HepG2 (cell line): ENCODE measurements around the gene IQCK. TPM values are rescaled to one million over a fixed set of nuclear protein-coding genes. Genes with fewer than 3 reads are reported as not detected.

Experiments
- ATAC-seq: fragments of 200-7000 bp; cut with Tn5 transposase; 3 replicates; pipeline ENCODE4 v1.9.1; 2020; ENCODE audit warnings: mild to moderate bottlenecking, moderate library complexity
- BruUV-seq: library from RNA; stranded (reverse); fragments of 400-500 nt; replicated peaks from 2 replicates; lab custom pipeline; 2021; lab: Mats Ljungman, UMichigan
- CTCF ChIA-PET: fragments of 300-600 bp; formaldehyde crosslinking; extraction: SDS; loops from one replicate; lab custom pipeline; 2021; ENCODE audit warnings: low total read pairs, inconsistent platforms, low intra/inter-chr PET ratio; lab: Yijun Ruan, JAX
- POLR2A ChIA-PET: fragments of 350-600 bp; sonication (Branson Sonifier 250); formaldehyde crosslinking; loops from one replicate; lab custom pipeline; 2020; ENCODE audit warnings: antibody characterized with exemption, inconsistent platforms; lab: Yijun Ruan, JAX
- DNase-seq: peaks from one replicate; pipeline ENCODE4 v3.0.0-alpha.2; 2015; ENCODE audit warnings: low spot score
- FAIRE-seq: peaks from 3 replicates; lab custom pipeline; 2011; peaks lifted over from hg19 to GRCh38; lab: Jason Lieb, UNC
- H2AFZ ChIP-seq: one replicate; pipeline ENCODE4 v1.6.1; 2011; ENCODE audit warnings: low read length, inconsistent platforms
- H3K27ac ChIP-seq: fragments of 300-600 bp; 3 replicates; pipeline ENCODE4 v1.8.0; 2011; ENCODE audit warnings: mixed run types, mild to moderate bottlenecking, mixed read lengths, low read length, inconsistent platforms; ENCODE audit not compliant: insufficient read depth; ENCODE audit errors: extremely low read length
- H3K27me3 ChIP-seq, 2 experiments: fragments of 200-600 bp in 1 of 2; 2 replicates in 1 of 2; 3 replicates in 1 of 2; pipeline versions ENCODE4 v1.6.0 to v1.8.0; 2011; ENCODE audit warnings: low read length in 2 of 2, mild to moderate bottlenecking in 2 of 2, moderate library complexity in 2 of 2, inconsistent platforms in 1 of 2; ENCODE audit not compliant: insufficient read depth in 2 of 2, control insufficient read depth in 1 of 2
- H3K36me3 ChIP-seq, 2 experiments: fragments of 200-600 bp in 1 of 2; replicated peaks in 1 of 2; 2 replicates in 1 of 2; 3 replicates in 1 of 2; pipeline versions ENCODE4 v1.5.1 to v1.8.0; 2011; ENCODE audit warnings: low read length in 2 of 2, inconsistent platforms in 1 of 2; ENCODE audit not compliant: insufficient read depth in 2 of 2, control insufficient read depth in 1 of 2
- H3K4me1 ChIP-seq: 2 replicates; pipeline ENCODE4 v1.5.1; 2012; ENCODE audit warnings: low read length, inconsistent platforms; ENCODE audit not compliant: insufficient read depth
- H3K4me2 ChIP-seq: 2 replicates; pipeline ENCODE4 v1.6.0; 2011; ENCODE audit warnings: low read depth, low read length, inconsistent platforms
- H3K4me3 ChIP-seq, 3 experiments: fragments of 200-600 bp in 1 of 3; sonication (generic), shearing (Covaris generic) in 1 of 3; replicated peaks in 1 of 3; 2 replicates each; pipeline ENCODE4 v1.5.1; 2011 to 2016; ENCODE audit warnings: low read length in 3 of 3, inconsistent platforms in 2 of 3, low read depth in 2 of 3, mild to moderate bottlenecking in 2 of 3, control low read depth in 1 of 3, mixed read lengths in 1 of 3; ENCODE audit not compliant: insufficient read depth in 1 of 3
- H3K79me2 ChIP-seq: one replicate; pipeline ENCODE4 v1.6.1; 2011; ENCODE audit warnings: low read length, inconsistent platforms; ENCODE audit not compliant: insufficient read depth
- H3K9ac ChIP-seq: 2 replicates; pipeline ENCODE4 v1.6.0; 2011; ENCODE audit warnings: mild to moderate bottlenecking, low read depth, low read length, inconsistent platforms; ENCODE audit not compliant: insufficient read depth
- H3K9me3 ChIP-seq: 2 replicates; pipeline ENCODE4 v1.5.1; 2012; ENCODE audit warnings: mild to moderate bottlenecking, low read length
- H4K20me1 ChIP-seq: 2 replicates; pipeline ENCODE4 v1.6.0; 2011; ENCODE audit warnings: inconsistent platforms, mild to moderate bottlenecking, low read length, moderate library complexity; ENCODE audit not compliant: insufficient read depth
- ATF7 ChIP-seq, 2 experiments: fragments of 450-650 bp in 1 of 2; sonication (generic) in 1 of 2; formaldehyde crosslinking in 1 of 2; IDR thresholded peaks; 2 replicates each; pipeline versions ENCODE4 v1.4.0 to v1.6.1; 2016 to 2020; ENCODE audit warnings: antibody characterized with exemption in 1 of 2, mild to moderate bottlenecking in 1 of 2, missing genetic modification reagents in 1 of 2
- BRCA1 ChIP-seq: sonication (generic); formaldehyde crosslinking; IDR thresholded peaks from 2 replicates; pipeline ENCODE4 v1.4.0; 2020; ENCODE audit warnings: missing genetic modification reagents
- FOSL2 ChIP-seq: sonication (generic); formaldehyde crosslinking; IDR thresholded peaks from 2 replicates; pipeline ENCODE4 v1.4.0; 2020; ENCODE audit warnings: missing genetic modification reagents
- FOXO1 ChIP-seq: sonication (generic); formaldehyde crosslinking; IDR thresholded peaks from 2 replicates; pipeline ENCODE4 v1.4.0; 2020; ENCODE audit warnings: missing genetic modification reagents
- GFI1 ChIP-seq: sonication (generic); formaldehyde crosslinking; IDR thresholded peaks from 2 replicates; pipeline ENCODE4 v1.5.0; 2020; ENCODE audit warnings: missing genetic modification reagents, mild to moderate bottlenecking, borderline replicate concordance
- HIVEP1 ChIP-seq: sonication (generic); formaldehyde crosslinking; IDR thresholded peaks from 2 replicates; pipeline ENCODE4 v1.4.0; 2020; ENCODE audit warnings: mild to moderate bottlenecking, missing genetic modification reagents
- KAT7 ChIP-seq: IDR thresholded peaks from 2 replicates; pipeline ENCODE4 v1.6.1; 2018; ENCODE audit warnings: borderline replicate concordance, missing compliant biosample characterization
- MAF1 ChIP-seq: sonication (generic); formaldehyde crosslinking; IDR thresholded peaks from 2 replicates; pipeline ENCODE4 v1.5.0; 2020; ENCODE audit warnings: missing genetic modification reagents, borderline replicate concordance
- MED13 ChIP-seq: sonication (generic); formaldehyde crosslinking; IDR thresholded peaks from 2 replicates; pipeline ENCODE4 v1.5.0; 2020; ENCODE audit warnings: missing genetic modification reagents
- MIXL1 ChIP-seq: IDR thresholded peaks from 2 replicates; pipeline ENCODE4 v1.6.1; 2016
- MXI1 ChIP-seq: IDR thresholded peaks from 3 replicates; pipeline ENCODE4 v1.6.1; 2012; ENCODE audit warnings: low read depth, low read length, inconsistent platforms, borderline replicate concordance
- MYPOP ChIP-seq: sonication (generic); formaldehyde crosslinking; IDR thresholded peaks from 2 replicates; pipeline ENCODE4 v1.8.1; 2023; ENCODE audit warnings: mild to moderate bottlenecking, moderate library complexity, missing genetic modification reagents
- NBN ChIP-seq: fragments of 450-650 bp; conservative IDR thresholded peaks from 2 replicates; pipeline ENCODE4 v1.6.1; 2017
- TRAFD1 ChIP-seq: sonication (generic); formaldehyde crosslinking; IDR thresholded peaks from 2 replicates; pipeline ENCODE4 v1.5.1; 2020; ENCODE audit warnings: missing genetic modification reagents, mild to moderate bottlenecking, borderline replicate concordance
- ZFAT ChIP-seq: sonication (generic); formaldehyde crosslinking; conservative IDR thresholded peaks from 2 replicates; pipeline ENCODE4 v1.8.1; 2023; ENCODE audit warnings: missing genetic modification reagents, inconsistent platforms
- ZNF205 ChIP-seq: IDR thresholded peaks from 2 replicates; pipeline ENCODE4 v1.6.1; 2018; ENCODE audit warnings: missing biosample characterization, missing genetic modification reagents
- ZNF225 ChIP-seq: sonication (generic); formaldehyde crosslinking; IDR thresholded peaks from 2 replicates; pipeline ENCODE4 v1.4.0; 2020; ENCODE audit warnings: mild to moderate bottlenecking, missing genetic modification reagents
- ZNF329 ChIP-seq: sonication (generic); formaldehyde crosslinking; IDR thresholded peaks from 2 replicates; pipeline ENCODE4 v1.9.0; 2021; ENCODE audit warnings: low read depth, mild to moderate bottlenecking, missing genetic modification reagents
- WGBS: methylation state at CpG from one replicate; pipeline ENCODE4 v1.1.6; 2017; ENCODE audit warnings: low lambda C conversion rate; 5-methylcytosine and 5-hydroxymethylcytosine counted together
- in situ Hi-C: cut with HindIII; loops from 2 replicates; pipeline ENCODE4 v1.10.0; 2017; ENCODE audit warnings: low pct_unique_long_range_greater_than_20kb; ENCODE audit not compliant: extremely low pct_ligation_motif_present
- intact Hi-C: fragments of 100-400 bp; cut with micrococcal nuclease; formaldehyde crosslinking; loops from one replicate; pipeline ENCODE4 v1.10.0; 2022; ENCODE audit not compliant: unreplicated experiment
- polyA plus RNA-seq, 8 experiments: library from polyadenylated mRNA; depleted of rRNA in 3 of 8; stranded (reverse) in 7 of 8; unstranded in 1 of 8; fragments of >200 nt; fragmentation: Illumina TruSeq in 4 of 8; extraction: Trizol in 4 of 8; gene quantifications; 2 replicates each; pipeline versions ENCODE4 v1.2.1 to v1.2.3, GENCODE V29; 2011 to 2016; ENCODE audit warnings: low read depth in 4 of 8, missing spikeins in 1 of 8, mixed read lengths in 1 of 8; ENCODE audit not compliant: insufficient read depth in 1 of 8
- total RNA-seq, 5 experiments: library from RNA; depleted of rRNA; stranded (reverse); fragments of >200 nt; fragmentation: Illumina TruSeq; extraction: Trizol; gene quantifications; 2 replicates each; pipeline ENCODE4 v1.2.3, GENCODE V29; 2016; ENCODE audit warnings: low read depth in 1 of 5
- TF ChIP-seq, protein P1 (sequence below): sonication (generic); formaldehyde crosslinking; IDR thresholded peaks from 2 replicates; pipeline ENCODE4 v1.5.0; 2020; ENCODE audit warnings: missing genetic modification reagents, mild to moderate bottlenecking, borderline replicate concordance
- TF ChIP-seq, protein P2 (sequence below): sonication (generic); formaldehyde crosslinking; IDR thresholded peaks from 2 replicates; pipeline ENCODE4 v1.4.0; 2020; ENCODE audit warnings: mild to moderate bottlenecking, missing genetic modification reagents

The IQCK gene
- total and polyA plus RNA-seq, 2 of the 13 experiments (the other 11 are each of a cell fraction or from before 2014, with no cell fraction given): 5.1 to 7.3 TPM

DNA sequence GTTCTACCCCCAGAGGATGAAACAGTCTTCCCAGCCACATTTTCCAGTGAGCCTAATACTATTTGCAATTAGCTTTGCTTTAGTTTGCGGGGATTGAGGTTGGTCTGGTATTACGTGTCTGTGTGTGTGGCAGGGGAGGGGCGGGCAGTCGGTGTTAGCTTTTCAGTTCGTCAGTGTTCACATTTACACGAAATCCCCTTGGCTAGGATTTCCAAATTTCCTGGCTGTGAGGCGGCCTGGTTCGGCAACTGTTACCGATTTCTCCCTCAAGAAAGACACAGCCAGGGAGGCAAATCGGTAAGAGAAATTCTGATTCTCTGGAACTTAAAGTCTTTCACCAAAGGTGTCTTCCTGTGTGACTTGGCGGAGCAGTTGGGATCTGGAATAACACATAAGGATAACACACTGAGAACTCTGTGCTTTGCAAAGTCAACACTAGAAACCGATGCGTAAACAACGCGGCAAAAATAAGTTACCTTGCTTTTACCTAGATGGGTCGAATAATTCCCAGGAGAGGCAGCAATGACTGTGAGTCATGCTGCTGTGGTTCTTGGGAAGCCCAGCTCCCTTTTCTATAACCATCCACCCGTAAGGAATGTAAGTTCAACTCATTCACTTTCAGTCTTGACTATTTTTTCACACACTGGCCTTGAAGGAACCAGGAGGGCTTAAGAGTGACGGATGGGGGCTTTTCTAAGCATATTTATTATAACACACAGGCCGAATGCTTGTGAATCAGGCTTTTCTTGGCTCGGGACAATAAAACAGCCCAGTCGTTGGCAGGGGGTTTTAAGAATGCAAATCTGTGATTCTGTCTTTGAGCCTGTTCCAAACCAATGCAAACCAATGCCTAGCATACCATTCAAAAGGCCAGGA lies 142.3 kb downstream of the IQCK start (continued):
- TF ChIP-seq, protein P1, sequence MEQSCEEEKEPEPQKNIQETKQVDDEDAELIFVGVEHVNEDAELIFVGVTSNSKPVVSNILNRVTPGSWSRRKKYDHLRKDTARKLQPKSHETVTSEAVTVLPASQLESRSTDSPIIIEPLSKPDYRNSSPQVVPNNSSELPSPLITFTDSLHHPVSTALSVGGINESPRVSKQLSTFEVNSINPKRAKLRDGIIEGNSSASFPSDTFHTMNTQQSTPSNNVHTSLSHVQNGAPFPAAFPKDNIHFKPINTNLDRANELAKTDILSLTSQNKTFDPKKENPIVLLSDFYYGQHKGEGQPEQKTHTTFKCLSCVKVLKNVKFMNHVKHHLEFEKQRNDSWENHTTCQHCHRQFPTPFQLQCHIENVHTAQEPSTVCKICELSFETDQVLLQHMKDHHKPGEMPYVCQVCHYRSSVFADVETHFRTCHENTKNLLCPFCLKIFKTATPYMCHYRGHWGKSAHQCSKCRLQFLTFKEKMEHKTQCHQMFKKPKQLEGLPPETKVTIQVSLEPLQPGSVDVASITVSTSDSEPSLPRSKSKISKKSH (CRISPR knock-in tag): no peak
- TF ChIP-seq, protein P2, sequence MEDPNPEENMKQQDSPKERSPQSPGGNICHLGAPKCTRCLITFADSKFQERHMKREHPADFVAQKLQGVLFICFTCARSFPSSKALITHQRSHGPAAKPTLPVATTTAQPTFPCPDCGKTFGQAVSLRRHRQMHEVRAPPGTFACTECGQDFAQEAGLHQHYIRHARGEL (CRISPR knock-in tag): no peak
- no peak for TF ChIP-seq MIXL1 (CRISPR knock-in tag)
- TF ChIP-seq BRCA1 (CRISPR knock-in tag): no peak
- TF ChIP-seq MAF1 (CRISPR knock-in tag): no peak
- no peak for TF ChIP-seq ZNF329 (CRISPR knock-in tag)
- no peak for TF ChIP-seq MYPOP (CRISPR knock-in tag)
- TF ChIP-seq MXI1: no peak

DNA sequence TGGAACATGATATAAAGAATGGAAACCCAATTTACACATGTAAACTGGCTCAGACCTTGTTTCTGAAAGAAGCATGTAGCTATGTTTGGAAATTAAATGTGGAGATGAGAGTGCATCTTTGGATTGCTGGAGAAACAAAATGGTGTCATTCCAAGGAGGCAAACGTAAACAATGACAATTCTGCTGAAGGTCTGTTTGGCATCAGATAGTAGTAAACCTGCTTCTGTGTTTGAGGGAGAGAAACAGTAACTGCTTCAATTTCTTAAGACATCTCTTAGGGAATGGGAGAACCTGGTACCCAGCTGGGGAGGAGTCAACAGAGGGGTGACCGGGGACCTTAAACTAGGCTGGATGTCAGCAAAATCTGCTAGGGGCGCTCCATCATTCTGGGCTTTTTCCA lies 143.1 kb downstream of the IQCK start:
- no peaks in the 10 kb centered on the region for H3K27me3 ChIP-seq
- H3K9ac ChIP-seq: no peak overlapping the region
- H3K79me2 ChIP-seq: no peaks in the 10 kb centered on the region
- no peak overlapping the region for H3K27ac ChIP-seq
- 67% methylated on average over 3 of the region's 3 CpGs for WGBS
- no peaks in the 10 kb centered on the region for H3K4me1 ChIP-seq
- FAIRE-seq (no peak), ATAC-seq (no peak), DNase-seq (no peak)
- TF ChIP-seq ZNF205: no peak
- no peak for TF ChIP-seq HIVEP1
- TF ChIP-seq FOSL2 (CRISPR knock-in tag): no peak
- TF ChIP-seq KAT7 (CRISPR knock-in tag): no peak
- no peak for TF ChIP-seq GFI1 (CRISPR knock-in tag)
- no peak for TF ChIP-seq FOXO1
- TF ChIP-seq MAF1 (CRISPR knock-in tag): no peak
- no peak for TF ChIP-seq NBN
- TF ChIP-seq ZFAT (CRISPR knock-in tag): no peak
- no peak for TF ChIP-seq ZNF225
- TF ChIP-seq MED13 (CRISPR knock-in tag): no peak
- no peak for TF ChIP-seq TRAFD1 (CRISPR knock-in tag)
- no peak for TF ChIP-seq ATF7 (IDR thresholded peaks at IDR 0.05)
- no peak for TF ChIP-seq ATF7 (CRISPR knock-in tag; IDR thresholded peaks at IDR 0.05)
- H4K20me1 ChIP-seq: no peaks in the 10 kb centered on the region
- H3K36me3 ChIP-seq: no peaks in the 10 kb centered on the region
- ChIA-PET POLR2A (no interaction called here), CTCF (no interaction called here)
- no peaks in the 10 kb centered on the region for H3K9me3 ChIP-seq
- no TSS peak for BruUV-seq
- intact Hi-C loops: no loop called here
- in situ Hi-C loops: no loop called here
- H3K4me3 ChIP-seq: no peak overlapping the region
- no peak overlapping the region for H2AFZ ChIP-seq
- H3K4me2 ChIP-seq: no peak overlapping the region
